GM18505 (cell line): ENCODE measurements around the gene FAR2.

ENCODE experiments used
- ATAC-seq: cut with Tn5 transposase; IDR thresholded peaks from one replicate; pipeline ENCODE4 v1.9.1; 2021; ENCODE audit not compliant: unreplicated experiment
- POLR2A ChIP-seq: IDR thresholded peaks from 4 replicates; pipeline ENCODE4 v1.6.1; 2011; ENCODE audit warnings: borderline replicate concordance; ENCODE audit not compliant: insufficient read depth, insufficient read length; ENCODE audit errors: extremely low read depth

The FAR2 gene

DNA sequence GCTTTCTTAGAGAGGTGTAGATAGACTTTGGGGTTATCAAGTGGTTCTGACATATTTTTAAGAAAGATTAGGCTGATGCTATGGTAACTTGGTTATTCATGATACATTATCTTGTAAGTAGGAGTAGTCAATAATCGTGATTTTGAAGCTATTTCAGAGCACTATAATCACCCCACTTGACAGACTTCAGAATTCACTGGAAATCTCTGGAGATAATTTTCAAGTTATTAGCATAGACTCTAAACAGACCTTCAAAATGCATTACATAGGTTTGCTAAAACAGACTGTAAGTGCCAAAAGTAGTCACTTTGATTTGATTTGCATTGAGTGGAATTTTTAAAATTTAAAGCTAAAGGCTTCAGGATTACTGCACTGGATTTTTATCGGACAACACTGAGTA, 157.6 kb downstream of the FAR2 start:
- no peak for ATAC-seq

DNA sequence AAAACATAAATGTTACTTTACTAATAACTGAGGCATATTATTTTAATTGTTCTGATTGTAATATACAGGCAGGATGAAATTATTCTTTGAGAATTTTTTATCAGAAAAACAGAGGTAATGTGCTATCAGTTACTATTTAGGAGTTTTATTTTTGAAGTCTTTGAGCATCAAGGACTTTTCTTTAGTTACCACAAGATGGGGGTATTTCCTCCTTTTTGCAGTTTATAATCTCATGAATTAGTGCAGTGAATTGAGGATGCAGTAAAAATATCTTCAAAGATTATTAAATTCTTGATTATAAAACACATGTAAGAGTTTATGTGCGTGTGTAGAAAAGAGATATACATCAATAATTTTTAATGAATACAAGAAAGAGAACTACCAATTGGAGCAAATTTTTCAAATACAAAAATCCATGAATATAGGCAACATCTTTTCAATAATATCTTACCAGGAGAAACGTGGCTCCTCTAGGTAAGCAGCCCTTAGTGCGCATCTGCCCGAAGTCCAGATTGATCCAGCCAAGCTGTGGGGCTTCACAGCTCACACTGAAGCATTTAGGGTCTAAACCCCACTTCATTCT, 160.3 kb downstream of the FAR2 start:
- ATAC-seq: no peak
- TF ChIP-seq POLR2A: no peak

More for the DNA sequence above, 157.6 kb downstream of the FAR2 start:
- no peak for TF ChIP-seq POLR2A

DNA sequence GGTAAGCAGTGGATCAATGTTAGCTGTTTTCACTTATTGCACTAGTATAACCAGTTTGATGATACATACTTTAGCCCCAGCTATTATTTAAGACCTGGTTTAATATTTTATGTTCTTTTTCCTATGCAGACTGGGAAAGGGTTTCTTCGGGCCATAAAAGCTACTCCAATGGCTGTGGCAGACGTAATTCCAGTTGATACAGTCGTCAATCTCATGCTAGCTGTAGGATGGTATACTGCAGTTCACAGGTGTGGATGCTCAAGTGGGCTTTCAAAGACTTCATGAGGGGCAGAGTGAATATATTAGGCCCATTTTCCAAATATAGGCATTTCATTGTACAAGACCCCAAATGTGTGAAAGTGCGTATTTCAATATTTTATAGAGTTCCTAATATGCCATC, 161.8 kb downstream of the FAR2 start:
- TF ChIP-seq POLR2A: no peak
- no peak for ATAC-seq

DNA sequence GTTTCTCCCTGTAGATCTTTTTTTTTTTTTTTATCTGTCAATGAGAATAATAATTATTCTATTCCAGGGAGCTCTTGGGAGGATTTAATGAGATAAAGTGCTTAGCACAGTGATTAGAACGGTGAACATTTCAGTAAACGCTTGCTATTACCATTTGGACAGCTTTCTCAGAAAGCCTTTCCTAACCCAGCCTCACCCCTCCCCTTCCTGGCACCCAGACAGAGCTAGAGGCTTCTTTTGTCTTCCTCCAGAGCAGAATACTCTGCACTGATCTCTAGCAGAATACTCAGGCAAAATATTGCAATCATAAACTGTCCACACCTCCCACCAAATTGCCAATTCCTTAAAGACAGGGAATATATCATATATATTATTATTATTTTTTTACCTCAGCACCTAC, 165.3 kb downstream of the FAR2 start:
- ATAC-seq: no peak

DNA sequence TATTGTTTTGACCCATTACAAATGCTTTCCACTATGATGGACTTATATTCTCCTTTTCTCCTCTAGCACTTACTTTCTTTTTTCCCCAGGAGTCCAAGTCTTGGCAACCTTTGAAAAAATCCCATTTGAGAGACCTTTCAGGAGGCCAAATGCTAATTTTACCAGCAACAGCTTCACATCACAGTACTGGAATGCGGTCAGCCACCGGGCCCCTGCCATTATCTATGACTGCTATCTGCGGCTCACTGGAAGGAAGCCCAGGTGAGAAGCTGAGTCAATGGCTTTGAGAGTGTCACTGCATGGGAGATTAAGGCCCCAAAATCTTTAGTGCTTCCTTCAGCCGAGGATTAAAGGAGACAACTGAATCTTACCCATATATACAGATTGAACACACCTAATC, 167.7 kb downstream of the FAR2 start:
- no peak for ATAC-seq
- no peak for TF ChIP-seq POLR2A

More for the DNA sequence above, 165.3 kb downstream of the FAR2 start:
- TF ChIP-seq POLR2A: no peak

DNA sequence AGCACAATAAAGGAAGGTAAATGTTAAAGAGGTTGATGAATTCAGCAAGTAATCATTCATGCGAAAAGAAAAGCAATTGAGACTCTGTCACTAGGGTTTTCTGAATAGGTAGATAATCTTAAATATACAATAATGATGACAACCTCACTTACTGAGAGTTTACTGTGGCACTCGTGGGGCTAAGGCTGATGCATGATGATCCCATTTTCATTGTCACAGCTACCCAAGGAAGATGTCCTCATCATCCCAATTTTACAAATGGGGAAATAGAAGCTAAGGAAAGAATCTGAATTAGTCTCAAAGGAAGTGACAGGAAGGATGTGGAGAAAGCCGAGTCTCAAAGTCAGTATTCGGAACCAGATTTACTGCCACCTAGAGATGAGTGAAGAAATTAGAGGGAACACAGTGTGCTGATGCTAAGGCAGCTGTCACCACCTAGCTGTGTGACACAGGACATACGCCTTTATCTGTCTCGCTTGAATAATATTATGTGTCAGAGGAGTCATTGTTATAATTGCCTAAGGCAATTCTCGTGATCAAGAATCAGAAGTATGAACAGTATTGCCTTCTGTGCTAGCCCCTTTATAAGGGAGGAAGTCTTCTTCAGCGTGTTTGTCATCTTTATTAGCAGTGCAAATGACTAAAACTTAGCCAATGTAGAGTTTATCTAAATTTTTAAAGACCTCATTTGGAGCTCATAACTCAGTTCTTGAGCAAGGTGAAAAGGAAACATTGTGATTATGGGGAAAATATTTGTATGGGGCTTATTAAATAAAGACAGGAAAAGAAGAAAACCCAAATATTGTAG, 168.7 kb downstream of the FAR2 start:
- ATAC-seq: peak; percentile 99
- TF ChIP-seq POLR2A: no peak

DNA sequence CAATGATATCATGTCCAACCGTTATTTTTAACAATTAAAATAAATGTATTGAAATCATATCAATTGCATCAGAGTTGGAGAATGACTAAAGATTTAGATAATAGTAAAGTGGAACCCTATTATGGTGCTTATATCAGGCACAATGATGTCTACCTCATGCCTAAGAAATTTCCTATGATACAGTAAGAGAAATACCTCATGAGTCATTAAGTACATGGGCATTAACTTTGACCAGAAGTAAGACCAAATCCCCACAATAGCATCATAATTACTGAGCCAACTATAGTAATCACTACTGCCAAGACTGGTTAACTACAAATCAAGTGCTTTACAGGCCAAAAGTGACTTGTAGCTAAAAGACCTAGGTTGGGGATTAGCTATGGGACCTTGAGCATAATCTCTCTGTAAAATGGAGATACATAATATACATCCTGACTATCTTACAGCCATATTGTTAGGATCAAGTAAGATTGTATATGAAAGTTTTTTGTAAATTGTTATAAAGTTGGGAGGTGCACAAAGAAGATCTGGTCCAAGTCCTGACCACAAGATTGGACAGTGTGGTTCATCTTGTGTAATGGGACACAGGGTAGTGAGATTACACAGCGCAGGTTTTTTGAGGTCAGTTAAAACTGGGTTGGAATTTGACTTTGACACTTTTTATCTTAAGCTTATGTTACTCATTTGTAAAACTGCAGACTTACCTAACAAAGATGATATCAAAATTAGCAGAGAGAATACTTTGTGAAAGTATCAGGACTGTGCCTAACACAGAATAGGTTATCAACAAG, 171.4 kb downstream of the FAR2 start:
- TF ChIP-seq POLR2A: no peak
- no peak for ATAC-seq

DNA sequence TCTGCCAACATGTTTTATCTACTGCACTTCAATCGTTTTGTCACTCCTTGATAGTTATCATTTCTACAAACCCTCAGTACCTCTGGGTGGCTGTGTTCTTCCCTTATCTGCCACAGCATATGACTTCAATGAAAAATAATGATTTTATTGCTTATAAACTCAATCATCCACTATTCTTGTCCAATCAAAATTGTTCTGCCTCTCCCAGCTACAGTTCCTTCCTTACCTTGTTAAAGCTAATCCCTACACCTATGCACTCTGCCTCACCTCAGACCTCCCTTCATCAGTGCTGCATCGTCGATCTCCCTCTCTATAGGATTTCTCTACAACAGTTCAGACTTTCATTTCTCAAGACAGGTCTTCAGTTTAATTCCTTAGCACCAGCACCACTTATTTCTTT, 173.1 kb downstream of the FAR2 start:
- no peak for TF ChIP-seq POLR2A
- no peak for ATAC-seq

DNA sequence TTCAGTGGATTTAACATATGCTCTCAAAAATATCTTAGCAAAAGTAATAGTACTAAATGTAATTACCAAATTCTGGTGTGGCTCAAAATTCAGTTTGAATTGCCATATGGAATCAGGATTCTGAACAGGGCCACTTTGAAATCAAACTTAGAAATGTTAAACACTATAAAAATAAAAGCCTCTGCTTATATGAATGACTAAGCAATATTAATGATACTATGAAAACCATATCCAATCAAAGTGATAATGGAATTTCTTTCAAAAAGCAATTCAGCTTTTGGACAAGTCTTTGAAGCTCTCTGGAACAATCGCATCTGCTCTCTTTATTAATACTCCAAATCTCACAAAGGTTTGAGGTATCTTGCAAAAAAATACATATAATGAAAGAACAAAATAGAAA, 180.3 kb downstream of the FAR2 start:
- ATAC-seq: no peak
- no peak for TF ChIP-seq POLR2A

DNA sequence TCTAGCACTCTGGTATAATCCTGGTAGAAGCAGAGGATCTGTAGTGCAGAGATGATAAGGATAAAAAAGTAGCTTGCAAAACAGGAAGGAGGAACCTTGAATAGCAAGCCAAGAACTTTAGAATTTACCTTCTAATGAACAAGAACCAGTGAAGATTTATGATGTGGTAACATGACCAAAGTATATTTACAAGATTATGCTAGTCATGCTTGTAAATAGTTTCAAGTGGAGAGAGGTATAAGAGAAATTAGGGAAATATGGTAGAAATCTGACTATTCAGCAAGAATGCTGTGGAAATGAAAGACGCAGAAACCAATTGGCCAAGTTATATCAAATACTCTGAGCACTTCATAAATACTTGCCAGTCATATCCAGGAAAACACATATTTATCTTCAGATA, 184.1 kb downstream of the FAR2 start:
- no peak for TF ChIP-seq POLR2A
- no peak for ATAC-seq

DNA sequence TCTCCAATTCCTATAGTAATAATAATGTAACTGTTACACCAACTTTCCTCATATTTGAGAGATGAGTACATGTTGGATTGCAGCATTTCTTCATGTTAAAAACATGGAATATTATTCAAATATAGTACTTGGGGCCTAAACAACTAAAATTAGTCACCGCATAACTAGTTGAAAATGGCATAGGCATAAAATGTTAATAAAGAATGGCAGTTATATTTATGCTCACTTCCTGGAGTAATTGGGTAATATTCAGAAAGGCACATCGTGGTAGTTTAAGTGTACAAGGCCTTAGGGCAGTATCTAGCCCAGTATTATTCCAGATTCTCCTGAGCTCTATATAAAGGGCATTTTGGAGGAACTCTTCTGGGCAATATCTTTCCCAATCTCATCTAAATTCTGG, 185.9 kb downstream of the FAR2 start:
- ATAC-seq: no peak

DNA sequence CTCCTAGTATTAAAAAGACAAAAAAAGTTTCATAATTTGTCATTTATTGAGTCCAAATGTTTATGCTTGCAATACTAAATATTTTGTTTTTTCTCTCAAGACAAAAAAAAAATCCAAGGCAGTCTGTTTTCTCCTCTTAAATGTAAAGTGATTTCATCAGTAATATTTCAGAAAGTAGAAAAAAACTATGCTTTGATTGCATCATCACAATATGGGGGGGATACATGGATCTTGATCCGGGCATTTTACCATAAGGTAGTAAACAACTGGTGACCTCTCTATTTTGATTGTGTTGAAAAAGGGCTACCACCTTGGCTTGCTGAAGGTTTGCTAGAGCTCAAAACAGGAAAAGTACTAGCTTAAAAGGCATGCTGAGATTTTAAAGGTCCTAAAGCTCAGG, 188.2 kb downstream of the FAR2 start:
- no peak for ATAC-seq
- no peak for TF ChIP-seq POLR2A

More for the DNA sequence above, 185.9 kb downstream of the FAR2 start:
- no peak for TF ChIP-seq POLR2A

DNA sequence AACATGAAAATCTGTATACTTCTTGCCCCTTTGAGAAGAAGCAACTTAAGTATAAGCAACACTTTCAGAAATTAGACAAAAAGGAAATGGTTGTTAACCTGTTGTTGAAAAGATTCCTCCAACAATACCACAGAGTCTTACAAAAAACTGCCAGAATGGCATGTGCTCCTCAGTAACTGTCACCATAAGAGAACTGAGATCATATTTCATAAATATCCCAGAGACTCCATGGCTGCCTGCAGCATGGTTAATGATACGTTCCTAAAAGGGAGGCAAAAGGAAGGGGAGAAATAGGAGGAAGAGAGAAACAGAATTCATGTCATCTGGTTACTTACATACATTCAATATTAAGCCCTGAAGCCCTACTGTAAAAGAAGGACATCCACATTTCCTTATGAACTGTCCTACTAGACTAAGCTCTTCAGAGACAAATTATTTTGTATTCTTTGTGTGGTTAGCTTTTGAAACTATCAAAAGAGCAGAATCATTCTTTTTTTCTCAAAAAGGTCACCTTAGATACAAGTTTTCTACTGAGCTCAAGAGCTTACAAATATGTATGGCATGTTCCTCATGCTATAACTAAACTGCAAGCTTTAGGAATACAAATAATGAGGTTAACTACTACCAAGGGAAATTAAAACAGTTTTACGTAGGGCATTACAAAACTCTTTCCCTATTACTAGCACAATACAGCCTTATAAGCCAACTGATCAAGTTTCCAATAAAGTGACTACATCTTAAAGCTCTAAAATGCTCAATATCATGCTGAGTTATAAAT, 194.1 kb downstream of the FAR2 start:
- no peak for ATAC-seq
- TF ChIP-seq POLR2A: no peak
